BLaER1 (cell line): ENCODE data around the gene CYREN.

Source experiments
- H3K27ac ChIP-seq: shearing (Covaris generic); formaldehyde crosslinking; 2 replicates; pipeline ENCODE4 v1.8.1; 2022
- H3K27me3 ChIP-seq: shearing (Covaris generic); formaldehyde crosslinking; 2 replicates; pipeline ENCODE4 v1.8.1; 2022
- H3K36me3 ChIP-seq: shearing (Covaris generic); formaldehyde crosslinking; 2 replicates; pipeline ENCODE4 v1.8.1; 2022
- H3K4me1 ChIP-seq: shearing (Covaris generic); formaldehyde crosslinking; 2 replicates; pipeline ENCODE4 v1.8.1; 2022
- H3K4me2 ChIP-seq: shearing (Covaris generic); formaldehyde crosslinking; 2 replicates; pipeline ENCODE4 v1.8.1; 2022
- H3K4me3 ChIP-seq: shearing (Covaris generic); formaldehyde crosslinking; 2 replicates; pipeline ENCODE4 v1.8.1; 2022
- H3K9ac ChIP-seq: shearing (Covaris generic); formaldehyde crosslinking; 2 replicates; pipeline ENCODE4 v1.8.1; 2022
- H3K9me3 ChIP-seq: shearing (Covaris generic); formaldehyde crosslinking; 2 replicates; pipeline ENCODE4 v1.8.1; 2022
- H4K20me1 ChIP-seq: shearing (Covaris generic); formaldehyde crosslinking; 2 replicates; pipeline ENCODE4 v1.8.1; 2022
- Cebpa-rat ChIP-seq: shearing (Covaris generic); IDR thresholded peaks from 2 replicates; pipeline ENCODE4 v1.8.1; 2022

Gene CYREN

GRCh38 chr7:135161669-135162068 lies 8.8 kb downstream of the CYREN start:
- Histone ChIP-seq H3K27me3 (no peaks in the 10 kb centered on the region), H3K9ac (peak overlapping the region; percentile 74; the same call in 1 of the 2 replicates), H3K27ac (peak overlapping the region; percentile 95), H3K4me2 (peak overlapping the region; percentile 80; the same call in 1 of the 2 replicates), H3K9me3 (peaks cover 47% of the 10 kb centered on the region), H3K4me1 (peaks cover 29% of the 10 kb centered on the region), H3K36me3 (peaks cover 80% of the 10 kb centered on the region), H4K20me1 (no peaks in the 10 kb centered on the region), H3K4me3 (no peak overlapping the region)
- TF ChIP-seq Cebpa-rat = no peak

GRCh38 chr7:135160858-135161653 lies 9.5 kb downstream of the CYREN start:
- H3K4me1 ChIP-seq = peaks cover 29% of the 10 kb centered on the region
- peak overlapping the region; percentile 95 for H3K27ac ChIP-seq
- H3K9ac ChIP-seq = peak overlapping the region; percentile 74
- H3K27me3 ChIP-seq = no peaks in the 10 kb centered on the region
- 0 out of 2 replicates have a peak overlapping the region, but pooled peaks have one; percentile 6 for H3K4me3 ChIP-seq
- H3K36me3 ChIP-seq = peaks cover 75% of the 10 kb centered on the region
- peaks cover 53% of the 10 kb centered on the region for H3K9me3 ChIP-seq
- H4K20me1 ChIP-seq = no peaks in the 10 kb centered on the region
- H3K4me2 ChIP-seq = peak overlapping the region; percentile 80
- TF ChIP-seq Cebpa-rat = peak; percentile 72; the same call in 1 of the 2 replicates

GRCh38 chr7:135160098-135160857 lies 10.2 kb downstream of the CYREN start:
- H4K20me1 ChIP-seq = no peaks in the 10 kb centered on the region
- TF ChIP-seq Cebpa-rat = no peak
- H3K27ac ChIP-seq = peak overlapping the region; percentile 95
- peaks cover 75% of the 10 kb centered on the region for H3K36me3 ChIP-seq
- peaks cover 29% of the 10 kb centered on the region for H3K4me1 ChIP-seq
- no peaks in the 10 kb centered on the region for H3K27me3 ChIP-seq
- peak overlapping the region; percentile 74 for H3K9ac ChIP-seq
- H3K4me3 ChIP-seq = 0 out of 2 replicates have a peak overlapping the region, but pooled peaks have one; percentile 6
- H3K9me3 ChIP-seq = peaks cover 61% of the 10 kb centered on the region
- peak overlapping the region; percentile 80 for H3K4me2 ChIP-seq

GRCh38 chr7:135159359-135160085 lies 11.0 kb downstream of the CYREN start:
- Histone ChIP-seq H3K36me3 (peaks cover 68% of the 10 kb centered on the region), H3K27ac (peak overlapping the region; percentile 95), H3K9me3 (peaks cover 63% of the 10 kb centered on the region), H3K4me2 (peak overlapping the region; percentile 80), H4K20me1 (no peaks in the 10 kb centered on the region), H3K4me3 (no peak overlapping the region), H3K4me1 (peaks cover 29% of the 10 kb centered on the region), H3K9ac (no peak overlapping the region; the same call in 1 of the 2 replicates), H3K27me3 (no peaks in the 10 kb centered on the region)
- no peak for TF ChIP-seq Cebpa-rat

- TF ChIP-seq Cebpa-rat = no peak
- Histone ChIP-seq H3K4me1 (peaks cover 29% of the 10 kb centered on the region), H3K4me3 (no peak overlapping the region), H4K20me1 (no peaks in the 10 kb centered on the region), H3K9me3 (peaks cover 65% of the 10 kb centered on the region), H3K4me2 (no peak overlapping the region), H3K27me3 (no peaks in the 10 kb centered on the region), H3K27ac (no peak overlapping the region), H3K36me3 (peaks cover 61% of the 10 kb centered on the region), H3K9ac (no peak overlapping the region)
Observed at GRCh38 chr7:135158874-135159273, 11.6 kb downstream of the CYREN start.

- no peak overlapping the region for H3K9ac ChIP-seq
- TF ChIP-seq Cebpa-rat = no peak
- H3K27ac ChIP-seq = no peak overlapping the region
- H3K4me2 ChIP-seq = no peak overlapping the region
- H3K4me1 ChIP-seq = peaks cover 29% of the 10 kb centered on the region
- no peak overlapping the region for H3K4me3 ChIP-seq
- H4K20me1 ChIP-seq = no peaks in the 10 kb centered on the region
- H3K27me3 ChIP-seq = no peaks in the 10 kb centered on the region
- H3K9me3 ChIP-seq = peaks cover 66% of the 10 kb centered on the region
- peaks cover 54% of the 10 kb centered on the region for H3K36me3 ChIP-seq
Observed at GRCh38 chr7:135158141-135158655, 12.3 kb downstream of the CYREN start.

GRCh38 chr7:135156290-135156689 lies 14.2 kb downstream of the CYREN start:
- Histone ChIP-seq H3K4me2 (no peak overlapping the region), H3K27ac (no peak overlapping the region), H3K9me3 (peaks cover 50% of the 10 kb centered on the region), H4K20me1 (no peaks in the 10 kb centered on the region), H3K4me1 (peaks cover 38% of the 10 kb centered on the region), H3K9ac (no peak overlapping the region), H3K36me3 (peaks cover 36% of the 10 kb centered on the region), H3K4me3 (no peak overlapping the region), H3K27me3 (no peaks in the 10 kb centered on the region)
- TF ChIP-seq Cebpa-rat = no peak

- Histone ChIP-seq H3K9ac (no peak overlapping the region), H3K4me1 (peaks cover 32% of the 10 kb centered on the region), H3K4me2 (no peak overlapping the region), H3K27ac (no peak overlapping the region), H3K4me3 (no peak overlapping the region), H3K9me3 (peaks cover 50% of the 10 kb centered on the region), H4K20me1 (no peaks in the 10 kb centered on the region), H3K36me3 (peaks cover 36% of the 10 kb centered on the region), H3K27me3 (no peaks in the 10 kb centered on the region)
- no peak for TF ChIP-seq Cebpa-rat
Observed at GRCh38 chr7:135154734-135155133, 15.8 kb downstream of the CYREN start.

GRCh38 chr7:135152442-135152841 lies 18.1 kb downstream of the CYREN start:
- Histone ChIP-seq H3K36me3 (peaks cover 16% of the 10 kb centered on the region), H3K9me3 (peaks cover 33% of the 10 kb centered on the region), H3K4me1 (peaks cover 45% of the 10 kb centered on the region), H3K9ac (no peak overlapping the region), H3K4me2 (peak overlapping the region; percentile 8; the same call in 1 of the 2 replicates), H3K4me3 (no peak overlapping the region), H3K27ac (no peak overlapping the region), H3K27me3 (no peaks in the 10 kb centered on the region), H4K20me1 (no peaks in the 10 kb centered on the region)
- no peak for TF ChIP-seq Cebpa-rat
